HS-27A (cell line): ENCODE data around the gene HS6ST2.

Experiments used
- DNase-seq: peaks from one replicate; pipeline ENCODE4 v3.0.0-alpha.2; 2012; ENCODE audit warnings: low read depth, missing footprints

The HS6ST2 gene

DNA sequence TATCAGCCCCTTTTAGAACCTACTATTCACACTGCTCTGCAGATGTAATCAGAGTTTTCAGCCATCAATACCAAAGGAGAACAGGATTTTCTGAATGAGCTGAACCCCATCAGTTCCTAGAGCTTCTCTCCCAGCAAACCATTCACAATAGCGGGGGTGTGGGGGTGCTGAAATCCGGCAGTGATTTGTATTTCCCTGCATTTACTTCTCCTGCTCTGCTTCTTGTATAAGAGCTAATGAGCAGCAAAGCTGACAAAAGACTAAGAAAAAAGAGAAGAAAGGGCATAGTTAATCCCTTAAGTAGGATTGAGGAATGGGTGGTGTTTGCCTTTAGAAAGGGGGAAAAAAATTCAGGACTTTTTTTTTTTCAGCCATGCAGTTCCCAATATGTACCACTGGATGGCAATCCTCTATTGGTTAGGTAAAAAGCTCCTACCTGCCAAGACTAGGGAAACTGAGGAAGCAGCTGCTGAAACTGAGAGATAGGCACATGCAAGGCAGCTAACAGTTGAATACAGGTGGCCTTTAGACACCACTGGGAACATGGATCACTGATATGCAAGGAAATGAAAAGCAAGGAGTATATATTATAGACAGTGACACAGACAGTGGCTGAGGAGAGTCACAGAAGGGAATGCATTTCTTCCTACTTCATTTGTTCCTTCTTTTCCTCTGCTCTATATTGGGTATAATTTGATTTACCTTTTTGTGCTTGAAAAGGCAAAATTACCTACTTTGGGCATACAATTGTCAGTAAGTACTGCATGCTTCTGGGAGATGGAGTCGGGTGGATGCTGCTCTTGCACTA lies 217.9 kb downstream of the HS6ST2 start:
- DNase-seq, result no peak

DNA sequence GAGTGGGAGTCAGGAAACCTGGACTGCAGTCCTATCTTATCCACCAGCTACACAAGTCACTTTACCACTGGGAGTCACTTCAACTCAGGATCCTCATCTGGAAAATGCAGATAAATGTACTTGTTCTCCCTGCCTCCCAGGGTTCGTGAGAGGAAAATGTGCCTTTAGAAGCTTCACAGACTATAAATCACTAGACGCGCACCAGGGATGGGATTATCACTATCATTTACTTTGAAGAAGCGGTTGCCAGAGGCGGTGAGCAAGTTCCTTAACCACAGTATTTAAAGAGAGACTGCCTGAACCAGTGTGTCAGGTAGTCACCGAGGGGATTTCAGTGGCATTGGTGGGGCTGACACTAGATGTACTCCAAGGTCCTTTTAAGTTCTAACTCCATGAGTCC lies 219.5 kb downstream of the HS6ST2 start:
- DNase-seq, result no peak

DNA sequence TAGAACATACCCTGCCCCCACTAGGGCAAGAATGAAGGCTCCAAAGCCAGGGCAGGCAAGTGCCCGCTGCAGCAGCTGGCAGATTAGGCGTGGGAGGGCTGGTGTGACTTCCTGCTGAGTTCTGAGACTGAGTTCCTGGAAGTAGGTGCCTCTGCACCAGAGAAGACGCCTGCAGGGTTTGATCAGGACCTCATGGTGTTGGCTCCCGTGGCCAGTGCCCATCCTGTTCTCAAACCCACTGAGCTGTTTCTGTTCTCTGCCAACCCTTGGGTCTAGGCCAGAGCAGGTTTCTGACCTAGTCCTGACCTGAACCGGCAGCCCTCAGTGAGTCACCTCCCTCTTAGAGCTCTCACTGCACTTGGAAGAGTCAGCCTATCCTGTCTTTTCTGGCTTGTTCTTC lies 220.7 kb downstream of the HS6ST2 start:
- no peak for DNase-seq

DNA sequence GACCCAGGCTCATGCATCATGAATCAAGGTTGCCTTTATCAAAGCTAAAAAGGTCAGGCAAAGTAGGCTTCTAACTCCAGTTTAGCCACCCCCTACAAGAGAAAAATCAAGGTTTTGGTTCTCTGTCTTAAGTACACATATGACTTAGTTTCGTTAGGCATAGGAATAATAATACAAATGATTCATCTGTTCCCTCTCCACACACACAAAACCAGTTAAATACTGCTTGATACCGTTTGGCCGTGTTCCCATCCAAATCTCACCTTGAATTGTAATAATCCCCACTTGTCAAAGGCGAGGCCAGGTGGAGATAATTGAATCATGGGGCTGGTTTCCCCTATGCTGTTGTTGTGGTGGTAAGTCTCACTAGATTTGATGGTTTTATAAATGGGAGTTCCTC lies 226.2 kb downstream of the HS6ST2 start:
- no peak for DNase-seq

DNA sequence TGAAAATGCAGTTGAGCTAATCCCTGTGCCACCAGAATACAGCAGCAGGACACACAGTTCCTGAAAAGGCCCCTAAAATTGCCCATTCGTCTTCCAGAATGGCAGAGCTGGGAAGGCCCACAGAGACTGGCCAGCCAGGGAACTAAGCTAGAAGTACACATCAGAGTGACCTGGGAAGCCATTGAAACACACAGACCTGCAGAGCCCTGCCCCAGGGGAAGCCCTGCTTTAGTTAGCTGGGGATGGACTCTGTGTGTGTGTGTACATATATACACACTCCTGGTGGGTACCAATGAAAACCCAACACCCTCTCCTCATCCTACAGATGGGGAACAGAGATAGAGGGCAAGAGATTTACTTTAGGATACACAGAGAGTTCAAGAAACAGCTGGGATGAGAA lies 227.7 kb downstream of the HS6ST2 start:
- no peak for DNase-seq

DNA sequence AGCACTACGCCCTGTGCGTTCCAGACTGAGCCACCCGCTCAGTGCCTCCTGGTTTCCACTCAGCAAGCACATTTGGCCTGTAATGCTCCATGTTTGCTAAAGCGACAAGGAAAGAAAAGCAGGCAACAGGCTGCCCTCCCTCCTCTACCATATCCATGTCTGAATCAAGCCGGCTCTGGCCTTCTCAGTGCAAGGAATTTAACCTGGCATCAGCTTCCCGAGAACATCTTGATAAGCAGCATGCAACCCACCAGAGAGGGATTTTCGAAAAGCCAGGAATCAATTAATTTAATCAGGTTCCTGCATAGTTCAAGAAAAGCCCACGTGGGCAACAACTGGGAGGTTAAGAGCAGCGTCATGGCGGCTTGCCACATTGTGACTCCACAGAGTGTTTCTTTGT lies 228.2 kb downstream of the HS6ST2 start:
- no peak for DNase-seq

DNA sequence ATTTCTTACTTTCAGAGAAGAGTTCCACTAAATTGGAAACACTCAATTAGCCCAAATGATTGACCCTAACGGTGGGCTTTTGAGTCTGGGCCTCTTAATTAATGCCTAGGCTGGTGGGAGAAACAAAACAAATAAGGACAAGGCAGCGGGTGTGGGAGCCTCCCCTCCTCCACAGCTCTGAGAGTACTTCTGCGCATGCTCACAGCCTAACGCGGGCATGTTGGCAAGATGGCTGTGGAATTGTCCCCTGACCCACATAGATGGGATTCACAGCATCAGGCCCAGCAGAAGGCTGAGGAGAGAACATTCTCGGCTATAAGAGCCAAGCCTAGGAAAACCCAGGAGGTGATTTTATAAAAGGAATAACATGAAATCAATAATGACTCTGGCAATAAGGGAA lies 230.1 kb downstream of the HS6ST2 start:
- no peak for DNase-seq

DNA sequence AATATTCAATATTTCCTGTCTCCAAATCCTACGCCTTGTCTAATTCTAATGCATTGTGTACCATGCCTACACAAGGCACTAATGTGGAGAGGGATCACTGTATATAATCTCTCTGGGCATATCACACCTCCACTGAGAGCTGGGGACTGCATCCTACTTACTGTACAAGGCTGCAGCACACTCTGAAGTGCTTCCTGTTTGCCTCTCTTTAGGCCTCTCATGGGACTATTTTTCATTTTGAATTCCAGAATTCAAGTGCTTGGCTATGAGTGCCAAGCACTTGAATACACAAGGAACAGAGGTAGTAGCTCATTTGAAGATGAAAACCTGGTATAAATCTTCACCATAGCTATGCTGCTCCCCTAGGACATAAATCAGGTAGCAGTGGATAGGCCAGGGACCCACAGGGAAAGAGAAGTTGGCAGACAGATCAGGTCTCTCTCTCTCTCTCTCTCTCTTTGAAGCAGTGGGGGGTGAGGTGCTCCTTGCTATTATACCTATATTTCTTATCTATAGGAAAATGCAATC lies 239.9 kb downstream of the HS6ST2 start:
- DNase-seq, result no peak

DNA sequence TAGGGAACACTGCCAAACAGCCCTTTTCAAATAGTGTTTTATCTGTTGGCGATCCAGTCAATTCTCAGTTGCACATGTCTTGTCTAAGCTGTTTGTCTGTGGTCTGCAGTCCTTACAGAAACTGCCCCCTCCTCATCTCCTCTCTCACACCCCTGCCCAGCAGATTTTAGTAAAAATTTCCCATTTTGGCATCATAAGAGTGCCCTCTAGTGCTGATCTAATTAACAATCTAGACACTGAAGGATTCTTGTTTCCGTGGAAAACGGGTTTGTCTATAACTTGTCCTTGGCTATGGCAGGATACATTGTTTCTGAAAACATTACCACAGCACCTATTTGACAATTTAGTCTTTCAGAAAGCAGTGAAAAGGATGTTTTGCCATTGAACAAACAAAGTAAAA lies 242.4 kb downstream of the HS6ST2 start:
- DNase-seq, result no peak

DNA sequence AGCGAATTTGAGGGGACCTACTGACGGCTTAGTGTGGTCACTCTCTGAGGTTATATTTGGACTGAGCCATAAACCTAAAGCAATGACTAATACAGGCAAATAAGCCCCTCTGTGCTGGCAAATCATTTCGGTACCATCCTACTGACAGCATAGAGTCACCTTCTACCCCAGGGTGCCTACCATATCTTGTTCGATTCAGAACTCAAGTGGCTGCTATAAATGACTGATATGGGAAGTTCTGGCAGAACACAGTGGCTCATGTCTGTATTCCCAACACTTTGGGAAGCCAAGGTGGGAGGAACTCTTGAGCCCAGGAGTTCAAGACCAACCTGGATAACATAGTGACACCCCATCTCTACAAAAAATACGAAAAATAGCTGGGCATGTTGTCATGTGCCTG lies 243.5 kb downstream of the HS6ST2 start:
- DNase-seq, result no peak

DNA sequence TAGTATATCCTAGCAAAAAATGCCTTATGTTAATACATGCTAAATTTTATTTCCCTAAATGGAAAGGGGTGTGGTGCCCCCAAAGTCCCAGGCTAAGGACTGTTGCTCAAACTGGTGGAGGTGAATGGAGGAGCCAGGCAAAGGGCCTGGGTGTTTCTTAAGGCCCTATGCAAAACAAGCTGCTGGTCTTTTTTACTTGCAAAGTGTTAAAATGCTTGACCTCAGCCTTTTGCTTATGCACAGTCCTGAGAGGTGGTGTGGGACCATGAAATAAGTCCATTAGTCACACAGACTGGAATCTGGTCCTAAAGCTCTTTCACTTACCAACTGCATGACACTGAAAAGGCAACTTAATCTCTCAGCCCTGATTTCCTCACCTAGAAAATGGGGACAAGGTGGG lies 246.1 kb downstream of the HS6ST2 start:
- no peak for DNase-seq

DNA sequence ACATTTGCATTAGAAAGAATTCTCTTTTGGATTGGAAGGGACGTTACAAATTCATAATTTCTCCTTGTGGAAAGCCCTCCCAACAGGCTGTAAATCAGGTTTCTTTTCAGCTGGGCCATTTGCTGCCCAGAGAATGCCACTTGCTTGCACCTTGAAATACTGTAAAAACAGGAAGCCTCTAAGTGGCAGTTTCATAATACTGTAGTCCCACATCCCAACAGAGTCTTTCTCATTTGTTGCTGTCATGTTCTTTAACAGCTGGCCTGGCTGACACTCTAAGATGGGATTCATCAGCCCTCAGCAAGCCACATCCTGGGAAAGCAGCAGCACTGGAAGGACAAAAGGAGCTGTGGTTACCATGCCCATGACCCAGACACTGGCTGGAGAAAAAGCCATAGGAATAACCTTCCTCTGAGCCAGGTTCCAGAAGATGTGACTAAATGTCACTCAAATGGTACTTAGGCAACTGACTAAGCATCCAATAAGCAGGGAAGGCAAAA lies 247.7 kb downstream of the HS6ST2 start:
- DNase-seq, result no peak

DNA sequence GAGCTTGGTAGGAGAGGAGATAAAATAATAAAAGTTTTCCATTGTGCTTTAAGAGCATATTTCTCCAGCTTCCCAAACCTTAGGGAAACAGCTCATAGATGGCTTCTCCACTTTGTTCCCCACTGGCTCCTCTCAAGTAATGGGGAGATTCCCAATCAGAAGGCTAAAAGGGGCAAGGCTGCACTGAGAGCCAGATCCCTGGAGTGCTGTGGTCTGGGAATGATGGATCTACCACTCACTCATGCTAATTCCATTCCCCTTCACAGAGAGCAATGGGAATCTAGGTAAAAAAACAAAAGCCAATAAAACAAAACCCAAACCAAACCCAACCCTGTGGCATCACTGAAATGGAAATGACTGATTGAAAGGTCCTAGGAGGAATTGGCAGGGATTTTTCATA lies 249.9 kb downstream of the HS6ST2 start:
- DNase-seq, result no peak

DNA sequence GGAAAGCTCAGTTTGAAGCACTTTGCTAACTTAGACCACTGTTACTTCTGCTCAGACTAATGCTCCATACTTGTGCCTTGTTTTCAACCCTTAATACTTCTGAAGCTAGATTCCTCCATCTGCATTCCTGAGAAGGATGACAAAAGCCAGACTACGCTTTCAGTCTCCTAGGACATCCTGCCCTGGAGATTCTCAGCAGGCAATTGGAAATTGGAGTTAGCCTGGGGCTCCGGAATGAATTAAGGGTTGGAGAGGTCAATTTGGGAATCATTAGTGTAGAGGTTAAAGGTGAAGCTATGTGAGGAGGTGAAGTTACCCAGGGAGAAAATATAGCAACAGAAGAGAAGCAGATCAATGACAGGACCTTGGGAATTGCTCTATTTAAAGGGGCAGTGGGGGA lies 253.7 kb downstream of the HS6ST2 start:
- DNase-seq, result no peak

DNA sequence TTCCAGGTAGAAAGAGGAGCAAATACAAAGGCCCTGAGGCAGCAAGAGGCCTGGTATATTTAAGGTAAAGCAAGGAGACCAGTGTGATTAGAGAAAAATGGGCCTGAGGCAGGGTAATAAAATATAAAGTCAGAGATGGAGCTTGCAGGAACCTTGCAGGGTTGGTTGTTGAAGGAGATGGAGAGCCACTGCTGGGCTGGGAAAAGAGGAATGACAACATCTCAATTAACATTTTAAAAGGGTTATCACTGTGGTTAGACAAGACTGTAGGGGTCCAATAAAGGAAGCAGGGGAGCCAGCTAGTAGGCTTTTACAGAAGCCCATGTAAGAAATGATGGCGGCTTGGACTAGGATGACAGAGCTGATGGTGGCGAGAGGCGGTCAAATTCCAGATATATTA lies 264.0 kb downstream of the HS6ST2 start:
- no peak for DNase-seq

DNA sequence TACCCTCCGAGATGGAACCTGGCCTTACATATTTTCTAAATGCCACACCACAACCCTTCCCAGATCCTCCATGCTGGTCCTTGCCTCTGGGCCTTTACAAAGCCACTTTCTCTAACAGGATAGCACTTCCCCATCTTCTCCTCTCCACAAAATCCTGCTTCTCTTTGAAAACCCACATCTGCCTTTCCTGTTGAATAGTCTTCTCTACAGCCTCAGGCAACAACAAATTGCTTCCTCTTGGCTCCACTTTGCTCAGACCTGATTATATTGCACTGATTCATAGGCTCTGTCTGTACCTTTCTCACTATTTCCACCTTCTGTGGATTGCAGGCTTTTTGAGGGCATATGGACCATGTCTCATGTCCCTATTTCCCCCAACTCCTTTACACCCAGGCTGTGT lies 265.9 kb downstream of the HS6ST2 start:
- DNase-seq, result no peak

DNA sequence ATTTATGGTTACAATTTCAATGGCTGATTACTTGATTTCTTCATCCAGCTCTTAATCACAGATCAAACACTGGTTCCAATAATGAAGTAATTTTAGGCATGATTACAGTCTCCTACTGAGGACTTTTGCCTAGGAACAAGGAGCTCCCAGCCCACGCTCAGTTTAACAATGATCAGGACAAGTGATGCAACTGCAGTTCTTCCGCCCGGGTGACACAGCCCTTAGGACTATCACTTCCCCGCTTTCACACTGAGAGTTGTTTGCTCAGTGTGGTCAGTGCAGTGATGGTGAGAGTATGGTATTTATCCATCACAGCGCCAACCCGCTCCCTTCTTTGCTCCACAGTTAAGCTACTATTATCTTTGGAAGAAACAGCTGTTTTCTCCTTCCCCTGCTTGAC lies 266.4 kb downstream of the HS6ST2 start:
- no peak for DNase-seq

DNA sequence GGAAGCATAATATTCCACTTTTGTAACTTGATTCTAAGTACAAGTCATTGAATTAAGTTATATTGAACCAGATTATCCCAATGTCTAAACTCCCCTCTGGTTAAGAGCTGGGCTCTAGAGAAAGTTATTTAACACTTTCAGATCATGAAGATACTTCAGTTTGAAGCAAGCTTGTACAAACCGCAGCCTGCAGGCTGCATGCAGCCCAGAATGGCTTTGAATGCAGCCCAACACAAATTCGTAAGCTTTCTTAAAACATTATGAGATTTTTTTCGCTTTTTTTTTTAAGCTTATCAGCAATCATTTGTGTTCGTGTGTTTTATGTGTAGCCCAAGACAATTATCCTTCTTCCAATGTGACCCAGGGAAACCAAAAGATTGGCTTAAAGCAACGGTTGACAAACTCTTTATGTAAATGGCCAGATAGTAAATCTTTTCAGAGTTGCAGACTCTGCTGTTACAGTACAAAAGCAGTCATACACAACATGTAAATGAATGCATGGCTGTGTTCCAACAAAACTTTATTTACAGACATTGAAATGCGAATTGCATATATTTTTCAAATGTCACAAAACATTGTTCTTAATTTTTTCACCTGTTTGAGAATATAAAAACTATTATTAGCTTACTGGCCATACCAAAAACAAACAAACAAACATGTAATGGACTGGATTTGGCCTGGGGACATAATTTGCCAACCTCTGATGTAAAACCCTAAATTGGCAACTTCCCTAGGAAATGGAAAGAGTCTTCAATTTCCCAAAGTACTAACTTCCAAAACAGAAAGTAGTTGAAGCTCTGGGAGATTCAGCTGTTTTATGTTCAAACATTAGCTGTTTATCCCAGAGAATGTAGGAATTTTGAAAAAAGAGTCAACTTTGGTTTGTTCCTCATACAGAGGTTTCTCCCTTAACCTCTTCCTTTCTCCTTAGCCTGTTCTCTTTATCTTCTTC lies 268.5 kb downstream of the HS6ST2 start:
- DNase-seq, result no peak

DNA sequence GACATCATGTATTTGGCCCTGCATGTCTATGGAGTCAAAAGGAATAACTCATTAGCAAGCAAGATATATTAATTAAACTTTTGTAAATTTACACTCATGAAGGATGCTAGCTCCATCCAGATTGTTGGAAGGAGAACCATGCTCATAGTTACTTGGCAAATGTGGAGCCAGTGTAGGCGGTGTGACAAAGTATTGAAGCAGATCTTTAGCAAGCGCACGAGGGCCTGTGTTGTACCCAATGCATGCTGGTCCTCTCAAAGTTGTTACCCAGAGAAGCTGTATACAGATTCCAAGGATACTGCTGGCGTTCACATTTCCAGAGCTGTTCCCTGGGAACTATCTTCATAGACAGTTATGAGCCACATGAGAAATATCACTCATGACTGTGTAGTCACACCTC lies 273.2 kb downstream of the HS6ST2 start:
- no peak for DNase-seq

DNA sequence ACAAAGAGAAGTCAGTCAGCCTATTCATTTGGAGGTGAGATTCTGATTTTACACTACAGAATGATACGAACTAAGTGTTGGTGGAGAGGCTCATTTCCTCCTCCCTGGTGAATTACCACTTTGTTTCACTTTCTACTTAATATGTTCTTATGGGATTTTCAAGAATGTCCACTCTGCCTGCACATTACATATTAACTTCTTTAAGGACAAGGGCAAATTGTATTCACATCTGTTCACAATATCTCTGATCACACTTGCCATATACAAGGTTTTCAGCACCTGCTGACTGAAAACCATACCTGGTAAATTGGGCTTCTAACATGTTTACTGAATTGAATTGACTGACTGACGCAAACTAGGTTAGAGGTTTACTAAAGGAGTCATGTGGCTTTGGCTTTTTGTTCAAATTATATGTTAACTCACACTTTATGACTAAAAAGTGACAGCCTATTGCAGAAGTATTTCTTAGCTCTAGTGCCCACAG lies 281.2 kb downstream of the HS6ST2 start:
- no peak for DNase-seq

DNA sequence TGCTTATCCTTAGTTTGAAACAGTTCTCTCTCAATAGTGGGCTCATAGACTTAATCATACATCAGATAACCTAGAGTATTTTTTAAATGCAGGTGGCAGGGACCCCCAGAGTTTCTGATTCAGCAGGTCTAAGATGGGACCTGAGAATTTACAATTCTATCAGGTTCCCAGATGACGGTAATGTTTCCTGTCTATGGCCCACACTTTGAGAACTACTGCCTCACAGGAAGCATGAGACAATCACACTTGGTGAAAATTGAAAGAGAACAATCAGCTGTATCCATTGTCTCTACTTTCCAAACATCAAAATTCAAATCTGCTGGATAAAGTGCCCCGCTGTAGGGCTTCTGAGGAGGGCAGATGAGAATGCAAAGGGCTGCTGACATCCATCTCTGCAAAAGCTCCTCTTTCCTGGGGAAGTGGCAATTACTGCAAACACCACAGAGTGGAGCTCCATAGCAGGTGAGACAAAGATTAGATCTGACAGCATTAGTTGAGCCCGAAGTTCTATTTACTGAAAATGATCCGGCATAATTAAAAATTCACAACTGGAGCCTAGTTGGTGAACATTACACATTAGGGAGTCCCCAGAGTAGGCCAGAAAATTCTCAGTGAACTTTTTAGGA lies 281.8 kb downstream of the HS6ST2 start:
- no peak for DNase-seq

DNA sequence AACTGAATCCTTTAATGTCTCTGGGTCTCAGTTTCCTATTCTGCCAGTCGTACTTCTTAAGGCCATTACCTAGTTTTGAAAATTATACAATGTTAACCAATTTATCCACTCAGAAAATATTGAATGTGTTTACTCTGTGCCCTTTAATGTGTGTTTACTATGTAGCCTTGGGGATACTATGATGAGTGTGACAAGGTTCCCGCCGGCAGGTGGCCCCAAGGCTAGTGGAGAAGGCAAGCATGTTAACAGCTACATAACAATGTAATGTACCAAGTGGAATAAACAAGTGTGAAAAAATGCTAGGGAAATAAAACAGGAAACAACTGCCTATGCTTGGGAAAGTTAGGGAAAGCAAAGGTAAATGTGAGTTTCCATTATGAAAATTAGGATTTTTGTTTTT lies 282.3 kb downstream of the HS6ST2 start:
- DNase-seq, result no peak
